ENCODE measurements around the gene PHKB.

Gene PHKB

DNA sequence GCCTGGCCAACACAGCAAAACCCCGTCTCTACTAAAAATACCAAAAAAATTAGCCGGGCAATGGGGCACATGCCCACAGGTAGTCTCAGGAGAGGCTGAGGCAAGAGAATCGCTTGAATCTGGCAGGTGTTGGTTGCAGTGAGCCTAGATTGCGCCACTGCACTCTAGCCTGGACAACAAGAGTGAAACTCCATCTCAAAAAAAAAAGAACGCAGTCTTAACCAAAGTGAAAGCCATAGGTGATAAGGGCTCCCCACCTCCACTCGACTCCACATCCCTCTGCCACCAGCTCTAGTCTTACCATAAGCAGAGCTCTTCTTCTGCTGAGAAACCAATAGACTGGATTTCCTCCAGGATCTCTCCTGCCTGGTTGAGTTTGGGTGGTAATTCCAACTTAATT, 266.0 kb downstream of the PHKB start:
- H3K9me3 ChIP-seq (ENCODE audit: control insufficient read depth, insufficient read depth, low read length), result no peaks in the 10 kb centered on the region; the same call in 1 of the 2 replicates
- H3K4me1 ChIP-seq (ENCODE audit: insufficient read depth, low read length), result peaks cover 13% of the 10 kb centered on the region
- no peaks in the 10 kb centered on the region for H3K36me3 ChIP-seq (ENCODE audit: insufficient read depth, low read length)
- no peak overlapping the region for H3K9ac ChIP-seq (ENCODE audit: low read depth, low read length)

DNA sequence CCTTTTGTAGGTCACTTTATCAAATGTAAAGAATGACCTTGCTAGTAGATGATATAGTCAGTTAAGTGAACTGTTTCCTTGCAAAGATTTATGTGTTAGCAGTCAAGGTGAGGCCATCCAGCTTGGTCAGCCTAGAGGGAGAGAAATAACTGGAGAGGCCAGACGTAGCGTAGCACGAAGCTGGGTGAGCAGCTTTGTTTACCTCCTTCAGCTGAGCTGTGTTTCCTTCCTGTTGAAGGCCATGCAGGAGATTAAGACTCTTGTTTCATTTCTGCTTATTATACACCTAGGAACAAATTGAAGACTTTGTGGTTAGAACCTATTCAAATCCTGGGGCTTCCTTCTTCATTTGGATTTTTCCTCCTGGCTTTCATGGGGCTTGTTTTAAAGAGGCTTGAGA, 267.1 kb downstream of the PHKB start:
- Histone ChIP-seq H3K36me3 (ENCODE audit: insufficient read depth, low read length) (no peaks in the 10 kb centered on the region), H3K9ac (ENCODE audit: low read depth, low read length) (no peak overlapping the region), H3K9me3 (ENCODE audit: control insufficient read depth, insufficient read depth, low read length) (no peaks in the 10 kb centered on the region; the same call in 1 of the 2 replicates), H3K4me1 (ENCODE audit: insufficient read depth, low read length) (peaks cover 23% of the 10 kb centered on the region)

DNA sequence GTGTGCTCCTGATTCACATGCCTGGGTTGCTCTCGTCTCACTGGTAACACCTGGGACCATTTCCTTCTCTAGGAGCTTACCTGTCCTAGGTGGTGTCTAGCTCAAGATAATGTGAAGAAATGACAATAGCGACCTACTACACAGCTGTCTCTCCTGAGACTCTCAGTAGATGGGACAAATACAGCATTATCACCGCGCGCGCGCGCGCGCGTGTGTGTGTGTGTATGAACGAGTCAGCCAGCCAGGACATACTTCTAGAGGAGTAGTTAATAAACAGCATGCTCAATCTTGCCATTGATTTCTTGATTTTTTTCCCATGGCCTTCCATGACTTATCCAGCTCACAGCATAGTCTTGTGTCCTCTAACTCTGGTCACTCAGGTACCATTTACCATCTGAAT, 268.6 kb downstream of the PHKB start:
- Histone ChIP-seq H3K9me3 (ENCODE audit: control insufficient read depth, insufficient read depth, low read length) (no peaks in the 10 kb centered on the region; the same call in 1 of the 2 replicates), H3K4me1 (ENCODE audit: insufficient read depth, low read length) (peaks cover 38% of the 10 kb centered on the region), H3K9ac (ENCODE audit: low read depth, low read length) (no peak overlapping the region), H3K36me3 (ENCODE audit: insufficient read depth, low read length) (no peaks in the 10 kb centered on the region)

DNA sequence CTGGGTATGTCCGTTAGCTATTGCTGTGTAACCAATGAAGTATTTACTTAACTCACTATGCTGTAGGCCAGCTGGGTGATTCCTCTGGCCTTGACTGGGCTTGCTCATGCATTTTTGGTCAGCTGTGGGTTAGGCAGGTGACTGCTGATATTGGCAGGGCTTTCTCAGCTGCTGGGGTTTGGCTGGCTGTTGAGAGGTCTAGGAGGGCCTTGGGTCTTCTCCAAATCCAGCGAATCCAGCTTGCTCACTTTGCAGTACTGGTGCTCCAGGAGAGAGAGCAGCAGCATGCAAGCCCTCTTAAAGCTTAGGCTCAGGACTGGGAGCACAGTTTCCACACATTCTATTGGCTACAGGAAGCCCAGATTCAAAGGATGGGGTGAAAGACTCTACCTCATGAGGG, 270.1 kb downstream of the PHKB start:
- Histone ChIP-seq H3K9ac (ENCODE audit: low read depth, low read length) (no peak overlapping the region), H3K36me3 (ENCODE audit: insufficient read depth, low read length) (no peaks in the 10 kb centered on the region), H3K4me1 (ENCODE audit: insufficient read depth, low read length) (peaks cover 46% of the 10 kb centered on the region), H3K9me3 (ENCODE audit: control insufficient read depth, insufficient read depth, low read length) (no peaks in the 10 kb centered on the region; the same call in 1 of the 2 replicates)

DNA sequence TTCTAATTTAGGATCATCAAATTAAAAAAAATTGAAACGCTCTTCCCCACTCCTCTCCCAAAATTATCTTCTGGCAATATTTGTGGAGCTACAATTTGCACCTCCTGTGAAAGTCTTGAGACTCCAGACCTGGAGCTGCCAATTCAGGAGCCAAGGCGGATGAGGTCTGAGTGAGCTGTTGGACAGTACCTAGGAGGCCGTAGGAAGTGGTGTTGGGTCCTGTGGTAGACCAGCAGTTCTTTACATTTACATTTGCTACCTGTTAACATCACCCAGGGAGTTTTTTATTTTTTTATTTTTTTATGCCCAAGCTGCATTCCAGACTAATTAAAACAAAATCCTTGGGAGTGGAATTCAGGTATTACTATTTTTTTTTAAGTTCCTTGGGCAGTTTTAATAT, 271.0 kb downstream of the PHKB start:
- H3K36me3 ChIP-seq (ENCODE audit: insufficient read depth, low read length), result no peaks in the 10 kb centered on the region
- H3K9me3 ChIP-seq (ENCODE audit: control insufficient read depth, insufficient read depth, low read length), result no peaks in the 10 kb centered on the region; the same call in 1 of the 2 replicates
- H3K9ac ChIP-seq (ENCODE audit: low read depth, low read length), result no peak overlapping the region
- H3K4me1 ChIP-seq (ENCODE audit: insufficient read depth, low read length), result peaks cover 46% of the 10 kb centered on the region

DNA sequence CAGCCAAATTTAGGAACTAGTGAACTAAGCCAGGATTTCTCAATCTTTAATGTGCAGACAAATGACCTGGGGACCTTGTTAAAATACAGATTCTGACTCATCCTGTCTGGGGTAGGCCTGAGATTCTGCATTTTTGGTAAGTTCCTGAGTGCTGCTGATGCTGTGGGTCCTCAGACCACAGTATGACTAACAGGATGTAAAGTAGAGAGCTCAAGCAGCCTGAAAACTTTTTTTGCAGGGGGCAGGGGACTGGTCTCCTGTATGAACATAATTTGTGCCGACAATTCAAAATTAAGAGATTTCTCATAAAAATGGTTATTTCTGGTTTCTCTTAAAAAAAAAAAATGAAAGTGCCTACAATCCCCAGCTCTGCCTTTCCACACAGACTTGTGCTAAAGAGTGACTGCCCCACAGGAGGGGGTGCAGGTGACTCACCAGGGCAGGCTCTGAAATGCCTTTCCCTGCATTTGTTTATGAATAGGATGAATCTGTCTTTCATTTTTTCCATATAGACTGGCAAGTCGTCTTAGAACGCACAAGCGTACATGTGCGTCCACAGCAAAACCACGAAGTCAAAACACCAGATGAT, 271.5 kb downstream of the PHKB start:
- Histone ChIP-seq H3K4me1 (ENCODE audit: insufficient read depth, low read length) (peaks cover 46% of the 10 kb centered on the region), H3K9ac (ENCODE audit: low read depth, low read length) (no peak overlapping the region), H3K36me3 (ENCODE audit: insufficient read depth, low read length) (no peaks in the 10 kb centered on the region), H3K9me3 (ENCODE audit: control insufficient read depth, insufficient read depth, low read length) (no peaks in the 10 kb centered on the region; the same call in 1 of the 2 replicates)

DNA sequence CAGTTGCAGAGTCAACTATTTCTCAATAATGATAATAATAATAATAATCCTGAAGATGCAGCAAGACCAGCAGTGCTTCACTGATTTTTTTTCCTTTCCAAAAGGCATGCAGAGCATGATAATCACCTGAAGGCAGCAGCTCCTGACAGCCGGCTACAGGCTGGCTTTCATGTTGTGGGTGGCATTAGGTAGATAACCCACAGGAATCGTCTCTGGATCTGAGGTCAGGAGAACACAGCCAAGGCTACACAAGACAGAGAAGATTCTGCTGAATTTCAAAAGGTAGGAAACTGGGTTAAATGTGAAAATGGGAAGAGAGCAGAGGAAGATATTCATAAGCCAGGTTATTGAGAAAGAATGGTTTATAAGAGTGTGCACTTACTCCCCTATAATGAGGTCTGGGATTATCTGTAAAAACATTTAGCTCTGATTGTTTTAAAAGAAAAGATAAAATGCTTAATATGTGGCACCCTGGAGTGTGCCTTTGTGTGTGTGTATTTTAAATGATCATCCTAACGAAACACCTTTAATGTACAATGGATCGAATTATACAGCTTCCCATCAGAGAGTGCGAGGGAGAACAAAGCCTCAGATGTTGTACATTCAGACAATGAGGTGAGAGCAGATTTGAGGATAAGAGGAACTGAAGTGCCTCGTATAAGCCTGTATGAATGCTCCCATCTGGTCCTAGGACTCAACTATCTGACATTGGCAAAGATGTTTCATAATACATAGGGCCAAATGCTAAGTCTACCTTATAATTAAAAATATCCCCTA, 273.1 kb downstream of the PHKB start:
- peaks cover 46% of the 10 kb centered on the region for H3K4me1 ChIP-seq (ENCODE audit: insufficient read depth, low read length)
- no peak overlapping the region for H3K9ac ChIP-seq (ENCODE audit: low read depth, low read length)
- no peaks in the 10 kb centered on the region for H3K36me3 ChIP-seq (ENCODE audit: insufficient read depth, low read length)
- peaks cover 3% of the 10 kb centered on the region; the same call in 1 of the 2 replicates for H3K9me3 ChIP-seq (ENCODE audit: control insufficient read depth, insufficient read depth, low read length)

DNA sequence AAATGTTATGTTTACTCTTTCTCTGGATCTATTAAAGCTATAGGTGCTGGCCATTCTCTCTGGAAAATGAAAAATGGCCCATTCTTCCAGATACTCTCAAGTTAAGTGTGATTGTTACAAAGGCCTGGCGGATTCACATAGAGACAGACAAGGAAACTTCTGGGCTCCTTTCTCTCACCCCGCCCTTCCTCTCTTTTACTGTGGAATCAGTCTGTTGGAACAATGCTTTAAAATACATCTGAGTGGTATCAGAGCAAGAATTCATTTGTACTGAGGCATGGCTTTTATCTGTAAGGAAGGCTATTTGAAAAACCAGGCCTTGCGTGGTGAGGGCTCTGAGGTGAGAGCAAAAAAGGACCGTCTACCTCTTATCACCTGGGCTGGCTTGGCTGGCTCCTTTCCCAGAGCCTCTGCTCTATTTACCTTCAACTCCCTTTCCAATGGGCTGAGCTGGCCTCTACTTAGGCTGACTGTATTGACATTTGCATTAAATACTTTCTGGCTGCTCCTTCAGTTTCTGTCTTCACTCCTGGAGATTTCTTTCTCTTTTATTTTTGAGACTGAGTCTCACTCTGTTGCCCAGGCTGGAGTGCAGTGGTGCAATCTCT, 274.0 kb downstream of the PHKB start:
- Histone ChIP-seq H3K36me3 (ENCODE audit: insufficient read depth, low read length) (no peaks in the 10 kb centered on the region), H3K9ac (ENCODE audit: low read depth, low read length) (no peak overlapping the region), H3K9me3 (ENCODE audit: control insufficient read depth, insufficient read depth, low read length) (peaks cover 3% of the 10 kb centered on the region; the same call in 1 of the 2 replicates), H3K4me1 (ENCODE audit: insufficient read depth, low read length) (peaks cover 46% of the 10 kb centered on the region)

DNA sequence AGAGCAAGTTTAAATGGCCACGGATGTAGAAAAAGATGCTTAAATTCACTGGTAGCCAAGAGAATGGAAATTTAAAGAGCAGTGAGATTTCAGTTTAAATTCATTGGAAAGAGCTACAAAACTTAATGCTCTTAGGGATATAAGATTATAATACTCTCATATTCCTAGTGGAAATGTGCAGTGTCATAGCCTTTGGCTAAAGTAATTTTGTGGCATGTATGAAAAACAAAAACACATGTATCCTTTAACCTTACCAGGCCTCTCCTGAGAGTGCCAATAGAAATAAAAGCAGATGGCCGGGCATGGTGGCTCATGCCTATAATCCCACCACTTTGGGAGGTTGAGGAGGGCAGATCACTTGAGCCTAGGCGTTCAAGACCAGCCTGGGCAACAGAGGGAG, 289.2 kb downstream of the PHKB start:
- H3K9me3 ChIP-seq (ENCODE audit: control insufficient read depth, insufficient read depth, low read length), result no peaks in the 10 kb centered on the region
- H3K4me1 ChIP-seq (ENCODE audit: insufficient read depth, low read length), result no peaks in the 10 kb centered on the region; the same call in 1 of the 2 replicates
- H3K9ac ChIP-seq (ENCODE audit: low read depth, low read length), result no peak overlapping the region
- H3K36me3 ChIP-seq (ENCODE audit: insufficient read depth, low read length), result no peaks in the 10 kb centered on the region
